Upper lobe of left lung (tissue), 6 donors: Measurements from ENCODE around the gene NEURL1B. TPM values are rescaled to one million over a fixed set of nuclear protein-coding genes. Genes with fewer than 3 reads are reported as not detected.

Source experiments
- ATAC-seq, 2 donors: fragments of 200-7000 bp; cut with Tn5 transposase; one replicate each; pipeline ENCODE4 v1.9.1; 2022; ENCODE audit warnings: mild to moderate bottlenecking in 2 of 2, moderate library complexity in 2 of 2; ENCODE audit not compliant: low FRiP score in 2 of 2
- DNase-seq, 2 donors: peaks; one replicate each; pipeline ENCODE4 v3.0.0-alpha.2; 2019 to 2020
- H3K27ac ChIP-seq, 4 donors: fragments of 200-600 bp; sonication (generic); one replicate each; pipeline ENCODE4 v1.5.1; 2016 to 2019
- H3K27me3 ChIP-seq, 4 donors: fragments of 200-600 bp; sonication (generic); one replicate each; pipeline ENCODE4 v1.5.1; 2017 to 2019
- H3K36me3 ChIP-seq, 4 donors: fragments of 200-600 bp; sonication (generic); one replicate each; pipeline ENCODE4 v1.5.1; 2016 to 2019
- H3K4me1 ChIP-seq, 4 donors: fragments of 200-600 bp; sonication (generic); one replicate each; pipeline ENCODE4 v1.5.1; 2018 to 2019
- H3K4me3 ChIP-seq, 4 donors: fragments of 200-600 bp; sonication (generic); one replicate each; pipeline ENCODE4 v1.5.1; 2017 to 2019; ENCODE audit warnings: mild to moderate bottlenecking in 2 of 4, moderate library complexity in 1 of 4
- H3K9me3 ChIP-seq, 4 donors: fragments of 200-600 bp; sonication (generic); one replicate each; pipeline ENCODE4 v1.5.1; 2018 to 2019
- CTCF ChIP-seq, 6 experiments: fragments of 450-650 bp in 4 of 6; fragments of 200-600 bp in 2 of 6; sonication (generic) in 2 of 6; IDR thresholded peaks; one replicate each; pipeline ENCODE4 v1.5.1; 2016 to 2019; ENCODE audit warnings: antibody characterized with exemption in 6 of 6
- EP300 ChIP-seq, 4 donors: sonication (generic); formaldehyde crosslinking; IDR thresholded peaks; one replicate each; pipeline ENCODE4 v1.5.1; 2017; ENCODE audit warnings: antibody characterized with exemption in 4 of 4, control low read depth in 2 of 4
- POLR2A ChIP-seq, 4 donors: fragments of 450-650 bp; IDR thresholded peaks; one replicate each; pipeline ENCODE4 v1.5.1; 2016 to 2017; ENCODE audit warnings: antibody characterized with exemption in 4 of 4, mild to moderate bottlenecking in 2 of 4
- POLR2AphosphoS5 ChIP-seq, 2 donors: sonication (generic); formaldehyde crosslinking; IDR thresholded peaks; one replicate each; pipeline ENCODE4 v1.5.1; 2017; ENCODE audit warnings: antibody characterized with exemption in 2 of 2
- WGBS, 2 donors: methylation state at CpG; one replicate each; pipeline ENCODE4 v1.1.5; 2017 to 2018; 5-methylcytosine and 5-hydroxymethylcytosine counted together
- total RNA-seq, 6 donors: library from RNA; depleted of rRNA in 4 of 6; stranded (reverse); fragments of >200 nt in 4 of 6; gene quantifications; one replicate each; pipeline versions ENCODE4 v1.1.0 to v1.2.1, GENCODE V29; 2016 to 2021
- donor health status: DM: no; HTN: no; CAD: no; lungs with moderate emphysema.
- donor health status: DM: no; HTN: yes; CAD: no; lungs with severe emphysema.

The NEURL1B gene
- total RNA-seq, 6 donors from 2014 or later: 6.3 to 29.4 (median 15.1) TPM

GRCh38 chr5:172603251-172603806 lies 37.7 kb upstream of the NEURL1B start:
- DNase-seq: no peak
- no peaks in the 10 kb centered on the region for H3K27me3 ChIP-seq
- no peaks in the 10 kb centered on the region for H3K4me1 ChIP-seq
- H3K4me3 ChIP-seq: no peak overlapping the region
- H3K36me3 ChIP-seq: no peaks in the 10 kb centered on the region
- 64 to 68% methylated on average over 17 of the region's 17 CpGs for WGBS, 2 donors
- peak overlapping the region; percentile 44 to 69 (median 58) for H3K27ac ChIP-seq
- H3K9me3 ChIP-seq: no peaks in the 10 kb centered on the region
- ATAC-seq: no peak
- no peak for TF ChIP-seq EP300 (IDR thresholded peaks at IDR 0.05)

- Histone ChIP-seq H3K27me3 (no peaks in the 10 kb centered on the region), H3K27ac (no peak overlapping the region), H3K4me1 (no peaks in the 10 kb centered on the region), H3K36me3 (no peaks in the 10 kb centered on the region), H3K4me3 (no peak overlapping the region), H3K9me3 (no peaks in the 10 kb centered on the region)
- TF ChIP-seq EP300 (IDR thresholded peaks at IDR 0.05): no peak
- TF ChIP-seq POLR2A (IDR thresholded peaks at IDR 0.05): no peak
- no peak for TF ChIP-seq CTCF (IDR thresholded peaks at IDR 0.05)
- no peak for TF ChIP-seq POLR2AphosphoS5 (IDR thresholded peaks at IDR 0.05)
- no peak for DNase-seq
- ATAC-seq: no peak
These were observed 35.6 kb upstream of the NEURL1B start for GRCh38 chr5:172605466-172605865.

GRCh38 chr5:172606156-172606785 lies 34.8 kb upstream of the NEURL1B start:
- TF ChIP-seq POLR2AphosphoS5 (IDR thresholded peaks at IDR 0.05) (no peak), EP300 (IDR thresholded peaks at IDR 0.05) (no peak), CTCF (IDR thresholded peaks at IDR 0.05) (no peak), POLR2A (IDR thresholded peaks at IDR 0.05) (no peak)
- no peaks in the 10 kb centered on the region for H3K9me3 ChIP-seq
- DNase-seq (no peak), ATAC-seq (no peak)
- H3K36me3 ChIP-seq: no peaks in the 10 kb centered on the region
- H3K4me1 ChIP-seq: no peaks in the 10 kb centered on the region
- WGBS, 2 donors: 59 to 72% methylated on average over 4 of the region's 4 CpGs
- H3K4me3 ChIP-seq: no peak overlapping the region
- peak overlapping the region in 2 of 4 donors; percentile 6 to 35 for H3K27ac ChIP-seq
- no peaks in the 10 kb centered on the region for H3K27me3 ChIP-seq

DNA sequence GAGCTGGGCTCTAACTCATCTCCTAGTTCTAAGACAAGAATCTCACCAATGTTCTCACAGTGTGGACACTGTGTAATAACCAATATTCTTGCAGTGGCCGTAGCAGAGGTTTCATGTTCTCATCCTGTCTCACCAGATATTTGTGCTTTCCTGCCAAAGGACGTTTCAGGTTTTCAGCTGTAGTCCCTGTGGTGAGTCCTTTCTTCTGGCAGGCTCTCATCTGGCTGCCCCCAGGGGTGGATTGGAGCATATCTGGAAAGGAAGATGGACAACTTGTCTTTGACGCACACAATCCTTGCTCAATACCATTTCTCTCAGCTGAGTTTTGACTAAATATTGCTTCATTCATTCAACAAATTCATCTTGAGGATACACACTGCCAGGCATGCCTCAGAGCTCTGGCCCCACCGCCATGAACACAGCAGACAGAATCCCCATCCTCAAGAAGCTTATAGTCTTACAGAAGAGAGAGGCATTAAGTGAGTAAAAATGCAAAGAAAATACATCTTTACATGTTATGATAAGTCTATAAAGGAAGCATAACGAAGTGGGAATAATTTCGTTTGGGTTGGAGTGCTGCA lies 33.8 kb upstream of the NEURL1B start:
- DNase-seq: no peak
- Histone ChIP-seq H3K9me3 (no peaks in the 10 kb centered on the region), H3K27ac (no peak overlapping the region), H3K4me1 (no peaks in the 10 kb centered on the region), H3K4me3 (no peak overlapping the region), H3K27me3 (no peaks in the 10 kb centered on the region), H3K36me3 (no peaks in the 10 kb centered on the region)
- ATAC-seq: no peak
- peak in 1 of 2 donors; percentile 27 for TF ChIP-seq POLR2AphosphoS5 (IDR thresholded peaks at IDR 0.05)
- TF ChIP-seq CTCF (IDR thresholded peaks at IDR 0.05): no peak
- TF ChIP-seq POLR2A (IDR thresholded peaks at IDR 0.05): no peak
- TF ChIP-seq EP300 (IDR thresholded peaks at IDR 0.05): peak in 1 of 4 donors; percentile 24
- 71 to 75% methylated on average over 6 of the region's 6 CpGs for WGBS, 2 donors

DNA sequence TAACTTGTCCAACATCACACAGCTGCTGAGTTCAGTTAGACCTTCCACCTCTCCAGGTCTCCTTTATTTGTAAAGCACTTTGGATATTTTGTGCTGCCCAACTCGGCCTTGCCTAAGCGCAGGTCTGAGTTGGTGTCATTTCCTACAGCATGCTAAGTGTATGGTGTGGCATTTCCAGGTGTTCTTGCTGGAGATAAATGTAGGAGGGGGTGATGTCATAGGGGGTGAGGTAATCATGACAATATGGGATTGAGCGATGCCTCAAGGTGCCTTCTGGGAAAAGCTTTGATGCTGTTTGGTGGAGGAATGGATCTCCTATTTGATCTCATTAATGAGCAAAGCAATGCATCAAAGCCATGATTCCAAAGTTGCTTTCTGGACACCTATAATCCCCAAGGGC lies 32.3 kb upstream of the NEURL1B start:
- ATAC-seq: no peak
- TF ChIP-seq EP300 (IDR thresholded peaks at IDR 0.05) (no peak), CTCF (IDR thresholded peaks at IDR 0.05) (no peak), POLR2AphosphoS5 (IDR thresholded peaks at IDR 0.05) (no peak), POLR2A (IDR thresholded peaks at IDR 0.05) (no peak)
- Histone ChIP-seq H3K27me3 (no peaks in the 10 kb centered on the region), H3K27ac (no peak overlapping the region), H3K4me3 (no peak overlapping the region), H3K9me3 (peaks cover 0 to 2% (median 0%) of the 10 kb centered on the region in 4 donors), H3K36me3 (no peaks in the 10 kb centered on the region), H3K4me1 (no peaks in the 10 kb centered on the region)
- DNase-seq: no peak
- 81 to 100% methylated on average over 3 of the region's 3 CpGs for WGBS, 2 donors
